Naive thymus-derived CD4-positive, alpha-beta T cell (primary cell): ENCODE measurements around the gene ADAMTS16. TPM values are rescaled to one million over a fixed set of nuclear protein-coding genes. Genes with fewer than 3 reads are reported as not detected.

Experiments used
- ATAC-seq: fragments of 150-1000 bp; cut with Tn5 transposase; 2 replicates; pipeline ENCODE4 v1.10.0; 2021; ENCODE audit warnings: mild to moderate bottlenecking, moderate library complexity
- CTCF ChIA-PET: fragments of 350-600 bp; sonication (Branson Sonifier 250); formaldehyde crosslinking; loops from one replicate; lab custom pipeline; 2021; ENCODE audit warnings: antibody characterized with exemption; lab: Charles Lee
- POLR2A ChIA-PET: fragments of 350-600 bp; sonication (Branson Sonifier 250); formaldehyde crosslinking; loops from one replicate; lab custom pipeline; 2021; ENCODE audit warnings: antibody characterized with exemption, inconsistent platforms; lab: Charles Lee
- DNase-seq, 9 donors: peaks; one replicate each; pipeline versions ENCODE4 v3.0.0 to v3.0.0-alpha.2; 2020 to 2022; ENCODE audit warnings: mixed read lengths in 1 of 9
- H3K27ac ChIP-seq: one replicate; pipeline ENCODE4 v1.7.0; 2013; ENCODE audit warnings: mild to moderate bottlenecking, low read depth, low read length, moderate library complexity
- H3K27me3 ChIP-seq, 2 donors: one replicate each; pipeline ENCODE4 v1.7.0; 2013; ENCODE audit warnings: low read length in 2 of 2, mild to moderate bottlenecking in 2 of 2, moderate library complexity in 2 of 2; ENCODE audit not compliant: control insufficient read depth in 2 of 2, insufficient read depth in 2 of 2
- H3K36me3 ChIP-seq, 3 experiments: 1 replicate in 2 of 3; 2 replicates in 1 of 3; pipeline ENCODE4 v1.7.0; 2013; ENCODE audit warnings: low read length in 3 of 3, mild to moderate bottlenecking in 3 of 3, moderate library complexity in 1 of 3; ENCODE audit not compliant: insufficient read depth in 3 of 3, control insufficient read depth in 2 of 3
- H3K4me1 ChIP-seq, 2 donors: one replicate each; pipeline ENCODE4 v1.7.0; 2013; ENCODE audit warnings: low read length in 2 of 2, mild to moderate bottlenecking in 2 of 2, moderate library complexity in 1 of 2; ENCODE audit not compliant: control insufficient read depth in 2 of 2, insufficient read depth in 2 of 2
- H3K4me3 ChIP-seq: 2 replicates; pipeline ENCODE4 v1.7.0; 2013; ENCODE audit warnings: mild to moderate bottlenecking, low read length
- H3K9me3 ChIP-seq, 3 experiments: 1 replicate in 2 of 3; 2 replicates in 1 of 3; pipeline ENCODE4 v1.7.0; 2013; ENCODE audit warnings: low read length in 3 of 3; ENCODE audit not compliant: control insufficient read depth in 2 of 3
- H3K27ac Mint-ChIP-seq, 9 donors: one replicate each; pipeline ENCODE4 v1.8.0; 2020 to 2022; ENCODE audit warnings: mixed read lengths in 9 of 9, mild to moderate bottlenecking in 8 of 9, moderate library complexity in 5 of 9, inconsistent platforms in 2 of 9
- H3K27me3 Mint-ChIP-seq, 5 donors: one replicate each; pipeline ENCODE4 v1.8.0; 2021 to 2022; ENCODE audit warnings: mixed read lengths in 5 of 5, mild to moderate bottlenecking in 1 of 5
- H3K36me3 Mint-ChIP-seq, 5 donors: one replicate each; pipeline ENCODE4 v1.8.0; 2020 to 2022; ENCODE audit warnings: mixed read lengths in 5 of 5, mild to moderate bottlenecking in 3 of 5, inconsistent platforms in 1 of 5
- H3K4me1 Mint-ChIP-seq, 7 donors: one replicate each; pipeline ENCODE4 v1.8.0; 2020 to 2022; ENCODE audit warnings: mixed read lengths in 7 of 7, mild to moderate bottlenecking in 3 of 7, inconsistent platforms in 1 of 7
- H3K4me3 Mint-ChIP-seq, 10 donors: one replicate each; pipeline ENCODE4 v1.8.0; 2020 to 2022; ENCODE audit warnings: mild to moderate bottlenecking in 10 of 10, mixed read lengths in 10 of 10, moderate library complexity in 6 of 10, inconsistent platforms in 2 of 10
- H3K9me3 Mint-ChIP-seq, 11 donors: one replicate each; pipeline ENCODE4 v1.8.0; 2020 to 2022; ENCODE audit warnings: mixed read lengths in 11 of 11, mild to moderate bottlenecking in 4 of 11, inconsistent platforms in 1 of 11, moderate library complexity in 1 of 11
- intact Hi-C, 2 donors: fragments of 100-400 bp; cut with micrococcal nuclease; formaldehyde crosslinking; loops; one replicate each; pipeline ENCODE4 v1.15.1; 2023
- polyA plus RNA-seq, 2 donors: library from polyadenylated mRNA; unstranded; fragments of 300-500 nt; fragmentation: Illumina TruSeq; gene quantifications; one replicate each; pipeline ENCODE4 v1.2.3, GENCODE V29; 2021
- total RNA-seq, 6 experiments: library from RNA in 5 of 6; stranded (reverse) in 5 of 6; gene quantifications; 1 replicate in 5 of 6; 2 replicates in 1 of 6; pipeline ENCODE4 v1.2.3 and lab custom pipeline; 2021 to 2026

ADAMTS16 gene
- total and polyA plus RNA-seq, 7 experiments from 2014 or later: not detected

- Mint-ChIP-seq H3K4me3 (no peak overlapping the region), H3K27me3 (peaks cover 0 to 12% (median 4%) of the 10 kb centered on the region in 5 donors), H3K9me3 (peaks cover 0 to 12% (median 0%) of the 10 kb centered on the region in 11 donors), H3K27ac (no peak overlapping the region), H3K4me1 (no peaks in the 10 kb centered on the region), H3K36me3 (no peaks in the 10 kb centered on the region)
- Histone ChIP-seq H3K27me3 (no peaks in the 10 kb centered on the region), H3K36me3 (no peaks in the 10 kb centered on the region), H3K9me3 (no peaks in the 10 kb centered on the region), H3K27ac (no peak overlapping the region), H3K4me3 (no peak overlapping the region), H3K4me1 (no peaks in the 10 kb centered on the region)
- intact Hi-C loops: no loop called here
- ATAC-seq (no peak), DNase-seq (no peak)
- CTCF ChIA-PET: no interaction called here
- POLR2A ChIA-PET: no interaction called here
Measured at GRCh38 chr5:5273976-5274375, 133.8 kb downstream of the ADAMTS16 start.

DNA sequence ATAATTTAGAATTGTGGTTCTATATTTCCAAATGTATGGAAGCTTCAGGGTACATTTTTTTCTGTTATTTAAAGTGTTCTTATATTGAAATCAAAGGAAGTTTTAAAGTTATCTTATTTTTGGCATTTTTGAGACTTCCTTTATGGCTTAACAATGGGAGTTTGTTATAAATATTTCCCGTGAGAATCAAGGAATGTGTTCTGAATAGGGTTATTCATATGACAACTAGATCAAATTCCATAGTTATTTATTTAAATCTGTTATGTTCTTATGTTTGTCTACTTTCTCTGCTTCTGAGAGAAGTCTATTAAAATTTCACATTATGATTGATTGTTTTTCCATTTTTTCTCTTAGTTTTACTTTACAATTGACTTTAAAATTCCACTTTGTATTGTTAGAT, 135.1 kb downstream of the ADAMTS16 start:
- DNase-seq: no peak
- POLR2A ChIA-PET: no interaction called here
- no peak for ATAC-seq
- H3K27ac ChIP-seq: no peak overlapping the region
- Mint-ChIP-seq H3K4me1 (no peaks in the 10 kb centered on the region), H3K27me3 (peaks cover 0 to 11% (median 4%) of the 10 kb centered on the region in 5 donors), H3K9me3 (peaks cover 0 to 7% (median 0%) of the 10 kb centered on the region in 11 donors), H3K36me3 (no peaks in the 10 kb centered on the region), H3K27ac (no peak overlapping the region), H3K4me3 (no peak overlapping the region)
- CTCF ChIA-PET: interaction anchor here (0.6 kb wide), 1 partner anchor 25 kb away, joined by 3 read pairs; no protein-coding TSS in a partner anchor
- H3K27me3 ChIP-seq: no peaks in the 10 kb centered on the region
- H3K36me3 ChIP-seq: no peaks in the 10 kb centered on the region
- no peaks in the 10 kb centered on the region for H3K4me1 ChIP-seq
- no peak overlapping the region for H3K4me3 ChIP-seq
- H3K9me3 ChIP-seq: no peaks in the 10 kb centered on the region
- intact Hi-C loops: loop anchor here in 1 of 2 donors (5.0 kb wide), 1 partner anchor 967 kb away; no protein-coding TSS in a partner anchor

DNA sequence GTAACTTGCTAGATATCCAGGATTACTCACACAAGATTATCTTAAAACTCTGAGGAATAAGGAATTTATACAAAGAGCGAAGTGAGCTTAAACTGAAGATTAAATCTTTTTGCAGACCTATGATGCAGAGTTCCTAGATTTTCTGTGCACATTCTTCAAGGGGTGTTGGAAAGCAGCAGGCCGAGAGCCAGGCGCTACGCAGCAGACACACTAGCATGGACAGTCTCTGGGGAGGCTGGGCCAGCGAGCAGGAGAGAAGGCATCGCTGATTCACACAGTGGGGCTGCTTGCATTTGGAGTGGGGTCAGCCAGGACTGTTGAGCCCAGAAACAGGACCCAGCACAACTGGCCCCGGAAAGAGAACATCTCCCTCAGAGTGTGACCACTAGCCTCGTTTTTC, 136.3 kb downstream of the ADAMTS16 start:
- no peak for DNase-seq
- Mint-ChIP-seq H3K36me3 (no peaks in the 10 kb centered on the region), H3K27ac (no peak overlapping the region), H3K9me3 (peaks cover 0 to 5% (median 0%) of the 10 kb centered on the region in 11 donors), H3K27me3 (peaks cover 0 to 10% (median 4%) of the 10 kb centered on the region in 5 donors), H3K4me3 (no peak overlapping the region), H3K4me1 (no peaks in the 10 kb centered on the region)
- CTCF ChIA-PET: no interaction called here
- H3K4me1 ChIP-seq: no peaks in the 10 kb centered on the region
- H3K9me3 ChIP-seq: no peaks in the 10 kb centered on the region
- H3K27me3 ChIP-seq: no peaks in the 10 kb centered on the region
- POLR2A ChIA-PET: no interaction called here
- no peak for ATAC-seq
- no peak overlapping the region for H3K27ac ChIP-seq
- intact Hi-C loops: loop anchor here in 1 of 2 donors (5.0 kb wide), 1 partner anchor 966 kb away; no protein-coding TSS in a partner anchor
- H3K4me3 ChIP-seq: no peak overlapping the region
- H3K36me3 ChIP-seq: no peaks in the 10 kb centered on the region

- H3K36me3 Mint-ChIP-seq: no peaks in the 10 kb centered on the region
- no peaks in the 10 kb centered on the region for H3K4me1 Mint-ChIP-seq
Measured at GRCh38 chr5:5276951-5277517, 136.9 kb downstream of the ADAMTS16 start.

GRCh38 chr5:5278201-5278814, 138.2 kb downstream of the ADAMTS16 start:
- POLR2A ChIA-PET: no interaction called here
- Histone ChIP-seq H3K27me3 (no peaks in the 10 kb centered on the region), H3K9me3 (no peaks in the 10 kb centered on the region), H3K4me1 (no peaks in the 10 kb centered on the region), H3K27ac (no peak overlapping the region), H3K4me3 (no peak overlapping the region), H3K36me3 (no peaks in the 10 kb centered on the region)
- Mint-ChIP-seq H3K4me3 (no peak overlapping the region), H3K36me3 (no peaks in the 10 kb centered on the region), H3K4me1 (no peaks in the 10 kb centered on the region), H3K9me3 (peaks cover 0 to 8% (median 4%) of the 10 kb centered on the region in 11 donors), H3K27ac (no peak overlapping the region), H3K27me3 (peaks cover 0 to 13% (median 4%) of the 10 kb centered on the region in 5 donors)
- DNase-seq (no peak), ATAC-seq (no peak)
- CTCF ChIA-PET: no interaction called here
- intact Hi-C loops: loop anchor here in 1 of 2 donors (5.0 kb wide), 1 partner anchor 964 kb away; no protein-coding TSS in a partner anchor

More at GRCh38 chr5:5276951-5277517, 136.9 kb downstream of the ADAMTS16 start:
- no peaks in the 10 kb centered on the region for H3K4me1 ChIP-seq
- Mint-ChIP-seq H3K27ac (no peak overlapping the region), H3K4me3 (no peak overlapping the region), H3K27me3 (peaks cover 0 to 10% (median 4%) of the 10 kb centered on the region in 5 donors), H3K9me3 (peaks cover 0 to 4% (median 0%) of the 10 kb centered on the region in 11 donors)
- ChIA-PET POLR2A (no interaction called here), CTCF (no interaction called here)
- no peak for ATAC-seq
- no peaks in the 10 kb centered on the region for H3K9me3 ChIP-seq
- DNase-seq: no peak
- no peak overlapping the region for H3K27ac ChIP-seq
- no peaks in the 10 kb centered on the region for H3K36me3 ChIP-seq
- intact Hi-C loops: loop anchor here in 1 of 2 donors (5.0 kb wide), 1 partner anchor 965 kb away; no protein-coding TSS in a partner anchor
- H3K4me3 ChIP-seq: no peak overlapping the region
- no peaks in the 10 kb centered on the region for H3K27me3 ChIP-seq

DNA sequence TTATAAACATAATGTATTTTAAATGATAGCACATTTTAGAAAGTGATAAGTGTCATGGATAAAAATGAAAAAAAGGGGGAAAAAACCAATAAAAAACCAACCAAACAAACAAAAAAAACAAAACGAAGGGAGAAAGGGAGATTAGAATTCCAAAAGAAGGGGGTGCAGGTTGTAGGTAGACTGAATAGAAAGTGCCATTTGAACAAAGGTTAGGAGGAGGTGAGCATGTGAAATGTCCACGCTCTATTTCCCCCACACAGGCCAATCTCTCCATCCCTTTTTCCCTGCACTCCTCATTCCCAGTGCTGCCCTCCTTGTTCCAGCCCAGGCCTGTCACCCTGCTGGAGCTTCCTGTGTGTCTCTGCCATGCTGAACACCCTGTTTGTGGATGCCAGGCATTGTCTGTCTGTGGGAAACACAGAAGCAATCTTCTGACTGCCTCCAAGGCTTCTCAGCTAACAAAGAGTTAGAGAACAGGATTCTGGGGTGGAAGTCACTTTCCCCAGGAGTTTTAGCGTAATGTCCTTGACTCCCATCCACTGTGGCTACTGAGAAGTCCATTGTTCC, 138.8 kb downstream of the ADAMTS16 start:
- Histone ChIP-seq H3K27me3 (no peaks in the 10 kb centered on the region), H3K4me3 (no peak overlapping the region), H3K4me1 (no peaks in the 10 kb centered on the region), H3K36me3 (no peaks in the 10 kb centered on the region), H3K9me3 (no peaks in the 10 kb centered on the region), H3K27ac (no peak overlapping the region)
- CTCF ChIA-PET: no interaction called here
- no peak for ATAC-seq
- Mint-ChIP-seq H3K4me1 (no peaks in the 10 kb centered on the region), H3K4me3 (no peak overlapping the region), H3K27ac (no peak overlapping the region), H3K36me3 (no peaks in the 10 kb centered on the region), H3K9me3 (peaks cover 0 to 8% (median 4%) of the 10 kb centered on the region in 11 donors), H3K27me3 (peaks cover 0 to 13% (median 4%) of the 10 kb centered on the region in 5 donors)
- intact Hi-C loops: loop anchor here in 1 of 2 donors (5.0 kb wide), 1 partner anchor 963 kb away; no protein-coding TSS in a partner anchor
- POLR2A ChIA-PET: no interaction called here
- DNase-seq: no peak
